Transverse colon (tissue), 4 donors: Measurements from ENCODE around the gene CENPH.

Experiments used
- CTCF ChIP-seq, 5 experiments: fragments of 200-600 bp in 3 of 5; fragments of 450-650 bp in 2 of 5; sonication (generic) in 3 of 5; IDR thresholded peaks; 1 replicate in 2 of 5; 2 replicates in 3 of 5; pipeline ENCODE4 v1.5.1; 2016 to 2017; ENCODE audit warnings: antibody characterized with exemption in 5 of 5, inconsistent platforms in 3 of 5, mild to moderate bottlenecking in 2 of 5, moderate library complexity in 1 of 5
- POLR2A ChIP-seq: fragments of 450-650 bp; IDR thresholded peaks from one replicate; pipeline ENCODE4 v1.6.1; 2016; ENCODE audit warnings: antibody characterized with exemption, mild to moderate bottlenecking, moderate library complexity
- POLR2AphosphoS5 ChIP-seq, 3 donors: sonication (generic); formaldehyde crosslinking; IDR thresholded peaks; one replicate each; pipeline ENCODE4 v1.6.1; 2016; ENCODE audit warnings: antibody characterized with exemption in 3 of 3

- TF ChIP-seq POLR2AphosphoS5 (IDR thresholded peaks at IDR 0.05) (no peak), POLR2A (no peak), CTCF (IDR thresholded peaks at IDR 0.05) (no peak)
These were observed 2.0 kb upstream of the CENPH start for GRCh38 chr5:69187342-69187741.
